GM18867 (cell line): ENCODE results near the gene CD99.
A peak's percentile ranks its signal among the peaks of the same experiment; 100 is the strongest.
"Not testable (repeated sequence)": the region's sequence is repeated elsewhere in the genome, so short reads cannot be mapped to it uniquely, and the experiment has no call there.

Source experiments
- ATAC-seq: cut with Tn5 transposase; IDR thresholded peaks from one replicate; pipeline ENCODE4 v1.9.1; 2021; ENCODE audit warnings: mild to moderate bottlenecking, moderate library complexity; ENCODE audit not compliant: unreplicated experiment

The CD99 gene

GRCh38 chrX:2675657-2676200, 15.4 kb upstream of the CD99 start:
- not testable (repeated sequence) for ATAC-seq

GRCh38 chrX:2676794-2677675, 14.1 kb upstream of the CD99 start:
- ATAC-seq = no peak

GRCh38 chrX:2677764-2678163, 13.3 kb upstream of the CD99 start:
- no peak for ATAC-seq

- no peak for ATAC-seq
Observed at GRCh38 chrX:2678583-2678982, 12.5 kb upstream of the CD99 start.

- ATAC-seq = no peak
Observed at GRCh38 chrX:2679534-2680485, 11.3 kb upstream of the CD99 start.

GRCh38 chrX:2680486-2681348, 10.4 kb upstream of the CD99 start:
- no peak for ATAC-seq

GRCh38 chrX:2682565-2683177, 8.4 kb upstream of the CD99 start:
- ATAC-seq = no peak

GRCh38 chrX:2684256-2684655, 6.8 kb upstream of the CD99 start:
- ATAC-seq = no peak

GRCh38 chrX:2685886-2686285, 5.2 kb upstream of the CD99 start:
- no peak for ATAC-seq

GRCh38 chrX:2689773-2690666, 1.1 kb upstream of the CD99 start:
- no peak for ATAC-seq

GRCh38 chrX:2691543-2692220, 587 bp downstream of the CD99 start:
- ATAC-seq = peak; percentile 5

GRCh38 chrX:2692221-2693112, 1.4 kb downstream of the CD99 start:
- ATAC-seq = no peak

- no peak for ATAC-seq
Observed at GRCh38 chrX:2693113-2694002, 2.3 kb downstream of the CD99 start.

GRCh38 chrX:2694914-2695267, 3.8 kb downstream of the CD99 start:
- ATAC-seq = no peak

GRCh38 chrX:2696698-2697215, 5.7 kb downstream of the CD99 start:
- ATAC-seq = peak; percentile 93

- ATAC-seq = peak; percentile 23
Observed at GRCh38 chrX:2697306-2697705, 6.2 kb downstream of the CD99 start.
